ENCODE measurements around the gene NEURL2.
"Not testable (repeated sequence)": the region's sequence is repeated elsewhere in the genome, so short reads cannot be mapped to it uniquely, and the experiment has no call there.

Gene NEURL2

GRCh38 chr20:45890985-45891983 is at the start of gene NEURL2, which contains the start of gene CTSA:
TSS of gene NEURL2 (minus strand) at chr20:45891208. CDS start at chr20:45890991, 217 bp downstream.
TSS of gene CTSA (plus strand) at chr20:45891335. CDS start at chr20:45891569, 234 bp downstream.
- peak; percentile 80 for DNase-seq

GRCh38 chr20:45940469-45940868 is 49.5 kb upstream of the NEURL2 start:
- no peak for DNase-seq

GRCh38 chr20:45940053-45940452 is 49.0 kb upstream of the NEURL2 start:
- no peak for DNase-seq

DNA sequence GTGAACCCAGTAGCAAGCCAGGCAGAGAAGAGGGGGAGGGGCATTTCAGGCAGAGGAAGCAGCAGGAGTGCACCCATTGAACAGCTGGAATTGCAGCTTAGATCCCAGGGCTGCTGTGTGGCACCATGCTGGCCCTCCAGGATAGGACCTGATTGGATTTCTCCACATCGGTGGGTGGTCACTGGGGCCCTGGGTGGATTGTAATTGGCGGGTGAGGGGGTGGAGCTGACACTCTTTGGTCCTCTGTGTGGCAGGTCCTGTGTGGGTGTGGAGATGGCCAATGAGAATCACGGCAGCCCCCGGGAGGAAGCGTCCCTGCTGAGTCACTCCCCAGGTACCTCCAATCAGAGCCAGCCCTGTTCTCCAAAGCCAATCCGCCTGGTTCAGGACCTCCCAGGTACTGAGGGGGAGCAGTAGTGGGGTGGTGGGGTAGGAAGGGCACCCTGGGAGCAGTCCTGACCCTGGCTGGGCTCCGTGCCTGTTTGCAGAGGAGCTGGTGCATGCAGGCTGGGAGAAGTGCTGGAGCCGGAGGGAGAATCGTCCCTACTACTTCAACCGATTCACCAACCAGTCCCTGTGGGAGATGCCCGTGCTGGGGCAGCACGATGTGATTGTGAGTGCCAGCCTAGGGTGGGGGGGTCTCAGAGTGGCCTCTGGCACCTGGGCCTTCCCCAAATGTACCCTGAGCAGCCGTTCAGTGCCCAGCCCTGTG is 47.9 kb upstream of the NEURL2 start:
- DNase-seq, result no peak

DNA sequence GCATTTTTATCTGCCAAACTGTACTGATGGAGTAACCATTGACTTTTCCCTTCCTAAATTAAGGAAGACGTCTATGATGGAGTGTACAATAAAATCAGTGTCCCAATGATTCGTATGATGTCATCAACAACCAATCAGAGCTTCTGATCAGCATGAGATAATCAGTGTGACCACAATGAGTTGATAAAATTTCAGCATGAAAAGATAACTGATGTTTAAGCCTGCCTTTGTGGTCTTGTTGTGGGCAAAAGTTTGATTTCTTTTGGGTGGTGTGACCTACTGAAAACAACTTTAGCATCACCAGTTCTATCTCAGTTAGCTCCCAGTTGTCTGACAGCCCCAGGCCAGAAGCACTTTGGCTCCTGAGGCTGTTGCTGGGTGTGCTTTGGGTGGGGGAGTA is 46.8 kb upstream of the NEURL2 start:
- peak; percentile 50 for DNase-seq

DNA sequence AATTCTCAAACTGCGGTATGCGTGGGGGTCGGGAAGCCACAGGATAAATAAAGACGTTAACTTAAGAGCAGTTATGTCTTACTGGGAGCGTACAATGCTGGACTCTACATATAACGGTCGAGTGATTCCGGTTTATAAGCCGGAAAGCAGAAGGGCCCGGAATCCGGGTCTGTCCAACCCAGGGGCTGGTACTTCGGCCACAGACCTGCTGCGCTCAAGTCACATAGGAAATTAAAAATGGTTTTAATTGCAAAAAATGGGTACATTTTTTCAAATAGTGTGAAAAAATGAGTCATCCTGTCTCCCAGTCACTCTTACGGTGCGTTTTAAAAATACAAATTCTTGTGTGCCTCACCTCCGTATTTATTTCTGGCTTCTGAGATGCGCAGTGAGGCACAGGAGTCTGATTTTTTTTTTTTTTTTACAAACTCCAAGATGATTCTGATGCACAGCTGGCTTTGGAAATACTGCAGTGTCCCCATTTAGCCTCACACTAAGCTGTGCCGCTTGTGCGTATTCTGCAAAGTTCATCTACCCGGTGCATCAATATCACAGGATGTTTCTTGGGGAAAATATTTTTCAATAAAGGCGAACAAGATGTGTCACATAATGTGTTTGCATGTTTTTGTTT is 44.5 kb upstream of the NEURL2 start:
- DNase-seq, result no peak

- peak; percentile 96 for DNase-seq
Measured at GRCh38 chr20:45934586-45935415, 43.8 kb upstream of the NEURL2 start, which contains the start of gene PCIF1. TSS of gene PCIF1 (plus strand) at chr20:45934683. CDS start at chr20:45939000, 4,317 bp downstream.

DNA sequence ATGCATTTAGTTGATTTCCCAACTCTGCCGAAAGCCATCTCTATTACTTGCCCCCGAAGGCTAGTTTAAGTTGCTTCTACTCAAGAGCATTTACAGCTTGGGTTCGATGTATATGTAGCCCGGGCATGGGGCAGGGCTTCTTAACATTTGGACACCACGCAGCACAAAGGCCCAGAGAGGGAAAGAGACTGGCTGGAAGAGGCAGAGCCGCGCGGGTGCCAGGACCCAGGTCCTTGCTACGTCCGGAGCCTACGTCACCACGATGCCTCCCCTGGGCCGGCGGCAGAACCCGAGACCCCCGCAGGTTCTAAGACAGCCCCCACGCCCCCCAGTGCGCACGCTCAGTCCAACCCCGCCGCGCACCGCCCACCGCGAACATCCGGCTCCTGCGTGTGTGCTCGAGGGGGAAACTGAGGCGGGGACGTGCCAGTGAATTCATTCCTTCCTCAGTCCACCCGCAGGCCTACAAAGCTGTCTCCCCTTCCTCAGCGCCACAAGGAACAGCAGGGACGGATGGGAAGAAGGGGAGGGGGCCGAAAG is 43.1 kb upstream of the NEURL2 start:
- peak; percentile 53 for DNase-seq

GRCh38 chr20:45933266-45934045 is 42.4 kb upstream of the NEURL2 start:
- peak; percentile 82 for DNase-seq

DNA sequence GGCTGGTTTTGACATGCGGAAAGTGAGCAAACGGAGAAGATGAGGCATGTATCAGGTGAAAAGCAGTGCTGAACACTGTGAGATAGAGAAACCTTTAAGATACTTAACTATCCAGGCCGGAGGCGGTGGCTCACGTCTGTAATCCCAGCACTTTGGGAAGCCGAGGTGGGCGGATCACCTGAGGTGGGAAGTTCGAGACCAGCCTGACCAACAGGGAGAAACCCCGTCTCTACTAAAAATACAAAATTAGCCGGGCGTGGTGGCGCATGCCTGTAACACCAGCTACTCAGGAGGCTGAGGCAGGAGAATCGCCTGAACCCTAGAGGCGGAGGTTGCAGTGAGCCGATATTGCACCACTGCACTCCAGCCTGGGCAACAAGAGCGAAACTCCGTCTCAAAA is 40.7 kb upstream of the NEURL2 start:
- not testable (repeated sequence) for DNase-seq

DNA sequence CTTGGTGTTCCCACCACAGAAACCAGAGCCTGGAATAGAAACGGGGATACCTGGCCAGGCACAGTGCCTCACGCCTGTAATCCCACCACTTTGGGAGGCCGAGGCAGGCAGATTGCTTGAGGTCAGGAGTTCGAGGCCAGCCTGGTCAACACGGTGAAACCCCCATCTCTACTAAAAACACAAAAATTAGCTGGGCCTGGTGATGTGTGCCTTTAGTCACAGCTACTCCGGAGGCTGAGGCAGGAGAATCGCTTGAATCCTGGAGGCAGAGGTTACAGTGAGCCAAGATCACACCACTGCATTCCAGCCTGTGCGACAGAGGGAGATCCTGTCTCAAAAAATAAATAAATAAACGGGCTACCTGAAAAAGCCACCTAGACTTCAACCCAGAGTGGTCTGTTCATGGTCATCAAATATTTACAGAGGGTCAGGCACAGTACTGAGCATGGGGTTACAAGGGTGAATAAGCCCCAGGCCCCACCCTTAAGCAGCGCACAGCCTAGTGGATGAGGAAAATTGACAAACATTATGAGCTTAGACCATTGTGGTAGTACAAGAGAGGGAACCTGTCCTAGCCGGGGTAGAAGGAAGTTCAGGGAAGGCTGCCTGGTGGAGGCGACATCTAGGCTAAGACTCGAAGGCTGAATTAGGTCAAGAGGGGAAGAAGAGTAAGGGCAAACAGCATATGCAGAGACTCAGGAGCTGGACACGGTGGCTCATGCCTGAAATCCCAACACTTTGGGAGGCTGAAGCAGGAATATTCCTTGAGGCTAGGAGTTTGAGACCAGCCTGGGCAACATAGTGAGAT is 36.3 kb upstream of the NEURL2 start:
- DNase-seq, result no peak

- no peak for DNase-seq
Measured at GRCh38 chr20:45926731-45927070, 35.7 kb upstream of the NEURL2 start.

DNA sequence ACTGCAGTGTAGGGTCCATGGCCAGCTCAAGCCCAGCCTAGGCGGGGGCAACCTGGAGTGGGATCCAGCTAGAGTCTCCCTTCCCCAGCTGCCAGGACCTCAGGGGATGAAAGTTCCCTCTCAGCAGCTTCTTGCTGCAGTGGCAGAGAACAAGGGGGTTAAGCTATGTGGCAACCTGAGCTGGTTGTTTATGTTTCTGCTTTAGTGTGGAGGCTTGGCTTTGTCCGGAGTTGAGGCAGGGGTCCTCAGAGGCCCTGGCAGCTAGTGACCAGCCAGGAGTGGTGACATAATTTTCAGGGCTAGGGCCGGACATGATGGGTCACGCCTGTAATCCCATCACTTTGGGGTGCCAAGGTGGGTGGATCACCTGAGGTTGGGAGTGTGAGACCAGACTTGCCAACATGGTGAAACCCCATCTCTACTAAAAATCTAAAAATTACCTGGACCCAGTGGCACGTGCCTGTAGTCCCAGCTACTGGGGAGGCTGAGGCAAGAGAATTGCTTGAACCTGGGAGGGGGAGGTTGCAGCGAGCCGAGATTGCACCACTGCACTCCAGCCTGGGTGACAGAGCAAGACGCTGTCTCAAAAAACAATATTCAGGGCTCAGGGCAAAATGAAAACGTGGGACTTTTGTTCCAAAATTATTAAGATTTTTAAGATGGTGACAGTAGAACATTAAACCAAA is 35.0 kb upstream of the NEURL2 start:
- no peak for DNase-seq

DNA sequence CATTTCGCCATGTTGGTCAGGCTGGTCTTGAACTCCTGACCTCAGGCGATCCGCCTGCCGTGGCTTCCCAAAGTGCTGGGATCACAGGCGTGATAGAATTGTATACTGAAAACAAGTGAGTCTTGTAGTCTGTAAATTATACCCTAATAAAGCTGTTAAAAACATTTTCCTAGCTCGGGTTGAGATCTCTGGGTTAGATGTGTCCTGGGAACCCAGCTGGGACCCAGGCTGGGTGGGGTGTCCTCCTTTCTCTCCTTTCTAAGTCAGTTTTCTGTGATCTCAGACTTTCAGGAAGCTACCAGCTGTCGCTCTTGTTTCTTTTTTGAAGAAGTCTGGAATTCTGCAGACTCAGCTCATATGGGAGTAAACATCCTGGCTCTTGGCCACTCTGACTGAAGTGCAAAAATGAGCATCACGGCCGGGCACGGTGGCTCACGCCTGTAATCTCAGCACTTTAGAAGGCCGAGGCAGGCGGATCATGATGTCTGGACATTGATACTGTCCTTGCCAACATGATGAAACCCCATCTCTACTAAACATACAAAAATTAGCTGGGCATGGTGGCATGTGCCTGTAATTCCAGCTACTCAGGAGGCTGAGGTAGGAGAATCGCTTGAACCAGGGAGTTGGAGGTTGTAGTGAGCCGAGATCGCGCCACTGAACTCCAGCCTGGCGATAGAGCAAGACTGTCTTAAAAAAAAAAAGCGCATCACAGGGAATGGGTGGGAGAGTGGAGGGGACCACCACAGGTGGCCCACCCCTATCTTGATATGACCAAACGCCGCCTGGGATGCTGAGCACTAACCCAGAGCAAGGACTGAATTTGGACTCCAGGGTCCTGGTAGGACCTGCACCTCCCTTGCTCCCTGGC is 33.6 kb upstream of the NEURL2 start:
- no peak for DNase-seq

- no peak for DNase-seq
Measured at GRCh38 chr20:45921337-45922189, 30.6 kb upstream of the NEURL2 start.

DNA sequence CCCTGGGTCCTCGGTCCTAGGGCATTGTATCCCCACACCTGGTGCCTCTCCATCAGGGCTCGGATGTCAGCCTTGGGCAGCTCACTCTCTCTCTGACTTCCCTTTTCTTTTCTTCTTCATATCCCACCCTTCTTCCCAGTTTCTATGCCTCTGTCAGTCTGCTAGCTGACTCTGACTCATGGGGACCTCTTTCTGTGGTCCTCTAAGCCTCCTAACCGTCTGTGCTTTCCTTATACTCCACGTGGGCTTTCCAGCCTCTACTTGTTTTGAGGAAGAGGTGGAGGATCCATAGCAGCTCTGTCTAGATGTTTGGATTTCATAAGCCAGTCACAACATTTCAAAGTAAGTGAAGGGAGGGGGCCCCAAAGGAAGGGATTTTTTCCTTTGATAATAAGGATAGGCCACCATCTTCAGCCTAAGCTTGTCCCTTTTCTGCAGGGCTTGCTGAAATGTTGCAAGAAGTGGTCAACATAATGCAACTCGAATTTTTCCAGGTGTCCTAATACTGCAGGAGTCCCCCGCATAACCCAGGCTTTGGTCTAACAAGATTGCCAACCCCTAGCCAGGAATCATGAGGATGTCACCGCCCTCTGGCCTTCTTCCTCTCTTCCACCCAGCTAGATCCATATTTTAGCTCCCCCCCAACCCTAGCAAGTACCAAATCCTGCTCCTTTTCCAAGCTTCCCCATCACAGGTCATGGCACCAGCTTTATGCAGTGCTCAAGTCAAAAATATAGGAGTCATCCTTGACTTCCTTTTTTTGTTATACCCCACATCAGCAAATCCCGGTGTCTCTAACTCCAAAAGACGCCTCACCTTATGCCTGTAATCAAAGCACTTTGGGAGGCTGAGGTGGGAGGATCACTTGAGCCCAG is 29.7 kb upstream of the NEURL2 start:
- no peak for DNase-seq

Data from NCI-H226 (cell line).